ENCODE results near the gene SLC9A3.

GRCh38 chr5:464843-465590, 59.2 kb downstream of the SLC9A3 start:
- TF ChIP-seq, protein P1, sequence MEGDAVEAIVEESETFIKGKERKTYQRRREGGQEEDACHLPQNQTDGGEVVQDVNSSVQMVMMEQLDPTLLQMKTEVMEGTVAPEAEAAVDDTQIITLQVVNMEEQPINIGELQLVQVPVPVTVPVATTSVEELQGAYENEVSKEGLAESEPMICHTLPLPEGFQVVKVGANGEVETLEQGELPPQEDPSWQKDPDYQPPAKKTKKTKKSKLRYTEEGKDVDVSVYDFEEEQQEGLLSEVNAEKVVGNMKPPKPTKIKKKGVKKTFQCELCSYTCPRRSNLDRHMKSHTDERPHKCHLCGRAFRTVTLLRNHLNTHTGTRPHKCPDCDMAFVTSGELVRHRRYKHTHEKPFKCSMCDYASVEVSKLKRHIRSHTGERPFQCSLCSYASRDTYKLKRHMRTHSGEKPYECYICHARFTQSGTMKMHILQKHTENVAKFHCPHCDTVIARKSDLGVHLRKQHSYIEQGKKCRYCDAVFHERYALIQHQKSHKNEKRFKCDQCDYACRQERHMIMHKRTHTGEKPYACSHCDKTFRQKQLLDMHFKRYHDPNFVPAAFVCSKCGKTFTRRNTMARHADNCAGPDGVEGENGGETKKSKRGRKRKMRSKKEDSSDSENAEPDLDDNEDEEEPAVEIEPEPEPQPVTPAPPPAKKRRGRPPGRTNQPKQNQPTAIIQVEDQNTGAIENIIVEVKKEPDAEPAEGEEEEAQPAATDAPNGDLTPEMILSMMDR (conservative IDR thresholded peaks at IDR 0.05): no peak
- TF ChIP-seq ZFX (IDR thresholded peaks at IDR 0.05): no peak

Data from C4-2B (cell line).